Stimulated activated CD4-positive, alpha-beta T cell treated with anti-CD3 and anti-CD28 coated beads, Interleukin-12 subunit alpha, Interleukin-12 subunit beta, amount 100 ng/mL, for 48 hours (primary cell): ENCODE results near the gene KICS2.

Experiments used
- DNase-seq, 3 donors: peaks; one replicate each; pipeline ENCODE4 v3.0.0-alpha.2; 2020; ENCODE audit warnings: low read depth in 2 of 3, low spot score in 1 of 3

The KICS2 gene

GRCh38 chr12:64175254-64175945 lies 46.7 kb downstream of the KICS2 start:
- DNase-seq, result no peak

DNA sequence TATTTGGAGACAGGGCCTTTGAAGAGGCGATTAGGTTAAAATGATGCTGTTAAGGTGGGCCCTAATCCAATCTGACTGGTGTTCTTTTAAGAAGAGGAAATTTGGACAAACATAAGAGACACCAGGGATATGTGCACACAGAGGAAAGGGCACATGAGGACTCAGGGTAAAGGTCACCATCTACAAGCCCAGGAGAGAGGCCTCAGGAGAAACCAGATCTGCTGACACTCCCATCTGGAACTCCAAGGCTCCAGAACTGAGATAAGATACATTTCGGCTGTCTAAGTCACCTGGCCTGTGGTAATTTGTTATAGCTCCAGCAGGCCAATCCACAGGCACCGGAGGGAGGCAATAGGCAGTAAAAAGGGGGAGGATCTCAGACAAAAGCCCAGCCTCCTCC lies 48.6 kb downstream of the KICS2 start:
- no peak for DNase-seq
